Vagina (tissue), 2 donors: Measurements from ENCODE around the gene MRAS.

Source experiments
- CTCF ChIP-seq, 3 experiments: fragments of 450-650 bp in 2 of 3; fragments of 200-600 bp in 1 of 3; sonication (generic) in 1 of 3; IDR thresholded peaks; one replicate each; pipeline ENCODE4 v1.5.1; 2017 to 2019; ENCODE audit warnings: antibody characterized with exemption in 3 of 3, mild to moderate bottlenecking in 2 of 3, moderate library complexity in 2 of 3
- POLR2A ChIP-seq, 2 donors: fragments of 450-650 bp; IDR thresholded peaks; one replicate each; pipeline ENCODE4 v1.6.1; 2017; ENCODE audit warnings: antibody characterized with exemption in 2 of 2, mild to moderate bottlenecking in 2 of 2, moderate library complexity in 2 of 2
- POLR2AphosphoS5 ChIP-seq, 2 donors: sonication (generic); formaldehyde crosslinking; IDR thresholded peaks; one replicate each; pipeline ENCODE4 v1.9.0; 2017; ENCODE audit warnings: antibody characterized with exemption in 2 of 2, mild to moderate bottlenecking in 2 of 2, low read depth in 1 of 2; ENCODE audit not compliant: insufficient read depth in 1 of 2

GRCh38 chr3:138433892-138434275, 85.5 kb downstream of the MRAS start:
- TF ChIP-seq CTCF (IDR thresholded peaks at IDR 0.05) (no peak), POLR2A (IDR thresholded peaks at IDR 0.05) (no peak), POLR2AphosphoS5 (IDR thresholded peaks at IDR 0.05; ENCODE audit: insufficient read depth in 1 of 2, low read depth in 1 of 2) (no peak)
